ENCODE data around the gene TMEM198. TPM values are rescaled to one million over a fixed set of nuclear protein-coding genes. Genes with fewer than 3 reads are reported as not detected.

The TMEM198 gene
- total RNA-seq, 1 donor from 2014 or later = 15.7 TPM

- Mint-ChIP-seq H3K9me3 (no peaks in the 10 kb centered on the region), H3K36me3 (ENCODE audit: low read depth) (no peaks in the 10 kb centered on the region), H3K27me3 (ENCODE audit: low read depth) (peaks cover 54% of the 10 kb centered on the region), H3K4me1 (peaks cover 57% of the 10 kb centered on the region), H3K27ac (ENCODE audit: unreplicated experiment) (no peak overlapping the region), H3K4me3 (no peak overlapping the region)
- no peak for DNase-seq (ENCODE audit: low read depth, low spot score)
- TF ChIP-seq CTCF (conservative IDR thresholded peaks at IDR 0.05) = no peak
Measured at GRCh38 chr2:219519526-219519916, 24.3 kb upstream of the TMEM198 start.

GRCh38 chr2:219520079-219520478 lies 23.7 kb upstream of the TMEM198 start:
- Mint-ChIP-seq H3K9me3 (no peaks in the 10 kb centered on the region), H3K36me3 (ENCODE audit: low read depth) (no peaks in the 10 kb centered on the region), H3K27me3 (ENCODE audit: low read depth) (peaks cover 53% of the 10 kb centered on the region), H3K4me3 (no peak overlapping the region), H3K4me1 (peaks cover 59% of the 10 kb centered on the region), H3K27ac (ENCODE audit: unreplicated experiment) (no peak overlapping the region)
- no peak for DNase-seq (ENCODE audit: low read depth, low spot score)
- no peak for TF ChIP-seq CTCF (conservative IDR thresholded peaks at IDR 0.05)

GRCh38 chr2:219521066-219521880 lies 22.6 kb upstream of the TMEM198 start:
- Mint-ChIP-seq H3K27me3 (ENCODE audit: low read depth) (peaks cover 50% of the 10 kb centered on the region), H3K36me3 (ENCODE audit: low read depth) (no peaks in the 10 kb centered on the region), H3K4me1 (peaks cover 61% of the 10 kb centered on the region), H3K9me3 (no peaks in the 10 kb centered on the region), H3K27ac (ENCODE audit: unreplicated experiment) (no peak overlapping the region), H3K4me3 (peak overlapping the region; percentile 64)
- TF ChIP-seq CTCF (conservative IDR thresholded peaks at IDR 0.05) = peak; percentile 72
- no peak for DNase-seq (ENCODE audit: low read depth, low spot score)

GRCh38 chr2:219522111-219523030 lies 21.5 kb upstream of the TMEM198 start:
- peak overlapping the region; percentile 39 for H3K4me3 Mint-ChIP-seq
- no peaks in the 10 kb centered on the region for H3K36me3 Mint-ChIP-seq (ENCODE audit: low read depth)
- peaks cover 48% of the 10 kb centered on the region for H3K27me3 Mint-ChIP-seq (ENCODE audit: low read depth)
- peaks cover 61% of the 10 kb centered on the region for H3K4me1 Mint-ChIP-seq
- no peaks in the 10 kb centered on the region for H3K9me3 Mint-ChIP-seq
- TF ChIP-seq CTCF (conservative IDR thresholded peaks at IDR 0.05) = no peak
- peak; percentile 60 for DNase-seq (ENCODE audit: low read depth, low spot score)
- H3K27ac Mint-ChIP-seq (ENCODE audit: unreplicated experiment) = no peak overlapping the region

DNA sequence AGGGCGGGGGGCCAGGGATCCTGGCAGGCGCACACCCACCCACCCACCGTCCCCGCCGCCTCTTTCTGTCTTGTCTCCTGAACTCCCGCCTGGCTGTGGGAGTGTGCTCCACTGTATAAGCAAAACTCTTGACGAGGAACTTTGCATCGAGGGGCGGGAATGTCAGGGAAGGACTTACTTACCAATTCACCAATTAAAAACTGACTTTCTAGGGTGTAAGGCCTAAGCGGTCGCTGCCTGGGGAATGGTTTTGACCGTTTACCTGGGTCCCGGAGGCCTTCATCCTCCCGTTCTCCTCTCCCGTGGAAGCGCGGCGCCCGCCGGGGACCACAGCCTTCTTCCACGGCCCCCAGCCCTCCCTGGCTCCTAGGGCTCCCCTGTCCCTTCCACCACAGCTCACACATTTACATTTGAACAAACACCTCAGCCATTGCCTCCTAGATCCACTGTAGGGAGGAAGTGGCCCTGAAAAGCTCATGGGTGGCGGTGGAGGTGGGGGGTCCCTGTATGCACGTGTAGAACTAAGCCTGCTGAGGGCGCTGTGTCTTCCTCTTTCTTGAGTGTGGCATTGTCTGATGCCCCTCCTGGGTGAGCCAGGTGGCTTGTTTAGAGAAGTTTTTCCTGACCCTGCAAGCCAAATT lies 20.7 kb upstream of the TMEM198 start:
- Mint-ChIP-seq H3K27me3 (ENCODE audit: low read depth) (peaks cover 46% of the 10 kb centered on the region), H3K36me3 (ENCODE audit: low read depth) (no peaks in the 10 kb centered on the region), H3K4me1 (peaks cover 59% of the 10 kb centered on the region), H3K27ac (ENCODE audit: unreplicated experiment) (no peak overlapping the region), H3K4me3 (peak overlapping the region; percentile 34), H3K9me3 (no peaks in the 10 kb centered on the region)
- TF ChIP-seq CTCF (conservative IDR thresholded peaks at IDR 0.05) = no peak
- DNase-seq (ENCODE audit: low read depth, low spot score) = no peak
